GM12878 (cell line): ENCODE measurements around the gene OR8G5. TPM values are rescaled to one million over a fixed set of nuclear protein-coding genes. Genes with fewer than 3 reads are reported as not detected.
A peak's percentile ranks its signal among the peaks of the same experiment; 100 is the strongest.

Experiments
- ATAC-seq: fragments of 200-7000 bp; cut with Tn5 transposase; 3 replicates; pipeline ENCODE4 v1.9.1; 2020; ENCODE audit warnings: mild to moderate bottlenecking, moderate library complexity
- BruUV-seq: library from RNA; stranded (reverse); fragments of 400-500 nt; replicated peaks from 2 replicates; lab custom pipeline; 2021; lab: Mats Ljungman, UMichigan
- CTCF ChIA-PET: fragments of 300-600 bp; sonication (Branson Sonifier 250); formaldehyde crosslinking; extraction: SDS; loops from one replicate; lab custom pipeline; 2021; ENCODE audit warnings: inconsistent platforms; lab: Yijun Ruan, JAX
- POLR2A ChIA-PET: fragments of 350-600 bp; formaldehyde crosslinking; extraction: SDS; loops from one replicate; lab custom pipeline; 2021; ENCODE audit warnings: inconsistent platforms; lab: Charles Lee
- RAD21 ChIA-PET: fragments of 300-600 bp; sonication (Branson Sonifier 250); formaldehyde crosslinking; loops from one replicate; lab custom pipeline; 2023; ENCODE audit warnings: antibody characterized with exemption; ENCODE audit not compliant: unreplicated experiment; lab: Charles Lee
- SMC1A ChIA-PET: fragments of 300-600 bp; sonication (Branson Sonifier 250); formaldehyde crosslinking; loops from one replicate; lab custom pipeline; 2023; ENCODE audit not compliant: unreplicated experiment, uncharacterized antibody; lab: Charles Lee
- DNase-seq: peaks from one replicate; pipeline ENCODE4 v3.0.0-alpha.2; 2011; ENCODE audit warnings: low read depth, low spot score
- FAIRE-seq: peaks from 3 replicates; lab custom pipeline; 2011; peaks lifted over from hg19 to GRCh38; lab: Jason Lieb, UNC
- H2AFZ ChIP-seq: 2 replicates; pipeline ENCODE4 v1.6.0; 2011; ENCODE audit warnings: low read depth, low read length, control low read depth; ENCODE audit not compliant: control insufficient read depth
- H3K27ac ChIP-seq: 2 replicates; pipeline ENCODE4 v1.5.1; 2011; ENCODE audit warnings: control low read depth; ENCODE audit not compliant: control insufficient read depth, insufficient read depth
- H3K27me3 ChIP-seq, 2 experiments: replicated peaks in 1 of 2; 2 replicates each; pipeline versions ENCODE4 v1.6.0 to v1.6.1; 2011; ENCODE audit warnings: low read length in 1 of 2; ENCODE audit not compliant: control insufficient read depth in 2 of 2, insufficient read depth in 2 of 2
- H3K36me3 ChIP-seq, 2 experiments: 2 replicates each; pipeline ENCODE4 v1.5.1; 2011; ENCODE audit warnings: low read length in 1 of 2; ENCODE audit not compliant: control insufficient read depth in 2 of 2, insufficient read depth in 2 of 2
- H3K4me1 ChIP-seq: 2 replicates; pipeline ENCODE4 v1.6.1; 2011; ENCODE audit warnings: mild to moderate bottlenecking, low read length, moderate library complexity, mixed read lengths; ENCODE audit not compliant: control insufficient read depth, insufficient read depth
- H3K4me2 ChIP-seq: 2 replicates; pipeline ENCODE4 v1.6.0; 2011; ENCODE audit warnings: control low read depth; ENCODE audit not compliant: control insufficient read depth, insufficient read depth
- H3K4me3 ChIP-seq: fragments of 200-600 bp; sonication (generic); 2 replicates; pipeline ENCODE4 v1.5.1; 2016
- H3K79me2 ChIP-seq: 2 replicates; pipeline ENCODE4 v1.6.0; 2011; ENCODE audit warnings: low read length; ENCODE audit not compliant: control insufficient read depth, insufficient read depth
- H3K9ac ChIP-seq: 2 replicates; pipeline ENCODE4 v1.8.0; 2011; ENCODE audit warnings: low read length, control low read depth, mixed read lengths; ENCODE audit not compliant: control insufficient read depth, insufficient read depth
- H3K9me3 ChIP-seq: replicated peaks from 3 replicates; pipeline ENCODE4 v1.5.1; 2011; ENCODE audit warnings: mild to moderate bottlenecking, low read length; ENCODE audit not compliant: control insufficient read depth, insufficient read depth
- H4K20me1 ChIP-seq: 2 replicates; pipeline ENCODE4 v1.6.0; 2011; ENCODE audit not compliant: control insufficient read depth, insufficient read depth
- ATF3 ChIP-seq: IDR thresholded peaks from 2 replicates; pipeline ENCODE4 v1.6.1; 2011; ENCODE audit warnings: low read depth, mild to moderate bottlenecking, low read length, moderate library complexity, borderline replicate concordance; ENCODE audit errors: extremely low read depth
- BRCA1 ChIP-seq: IDR thresholded peaks from 2 replicates; pipeline ENCODE4 v1.6.1; 2011; ENCODE audit warnings: low read depth, low read length, improper control_type of control experiment
- EED ChIP-seq: sonication (generic); IDR thresholded peaks from 2 replicates; pipeline ENCODE4 v1.6.1; 2016; ENCODE audit warnings: antibody characterized with exemption, low read depth
- ESRRA ChIP-seq: IDR thresholded peaks from 2 replicates; pipeline ENCODE4 v1.6.1; 2012; ENCODE audit warnings: mild to moderate bottlenecking, low read length, improper control_type of control experiment
- FOXM1 ChIP-seq: IDR thresholded peaks from 2 replicates; pipeline ENCODE4 v1.6.1; 2012; ENCODE audit warnings: low read depth, mild to moderate bottlenecking, inconsistent platforms, low read length, moderate library complexity
- GABPA ChIP-seq: IDR thresholded peaks from 2 replicates; pipeline ENCODE4 v1.6.1; 2014; ENCODE audit warnings: antibody characterized with exemption, low read depth, mild to moderate bottlenecking, inconsistent platforms
- JUNB ChIP-seq: IDR thresholded peaks from 2 replicates; pipeline ENCODE4 v1.6.1; 2016; ENCODE audit warnings: antibody characterized with exemption, mild to moderate bottlenecking
- NBN ChIP-seq: fragments of 450-650 bp; IDR thresholded peaks from 2 replicates; pipeline ENCODE4 v1.6.1; 2016
- NFXL1 ChIP-seq: fragments of 450-650 bp; IDR thresholded peaks from 2 replicates; pipeline ENCODE4 v1.6.1; 2017; ENCODE audit warnings: antibody characterized with exemption, mild to moderate bottlenecking, borderline replicate concordance
- PAX5 ChIP-seq: IDR thresholded peaks from 2 replicates; pipeline ENCODE4 v1.6.1; 2011; ENCODE audit warnings: low read depth, low read length, borderline replicate concordance
- PAX8 ChIP-seq: fragments of 450-650 bp; IDR thresholded peaks from 2 replicates; pipeline ENCODE4 v1.6.1; 2017; ENCODE audit warnings: mild to moderate bottlenecking, moderate library complexity
- PKNOX1 ChIP-seq: fragments of 450-650 bp; IDR thresholded peaks from 2 replicates; pipeline ENCODE4 v1.6.1; 2016; ENCODE audit warnings: mild to moderate bottlenecking
- RAD21 ChIP-seq: IDR thresholded peaks from 2 replicates; pipeline ENCODE4 v1.6.1; 2011; ENCODE audit warnings: mild to moderate bottlenecking, low read depth, low read length, moderate library complexity; ENCODE audit not compliant: insufficient read depth
- SIX5 ChIP-seq: IDR thresholded peaks from 2 replicates; pipeline ENCODE4 v1.6.1; 2011; ENCODE audit warnings: mild to moderate bottlenecking, low read depth, low read length, moderate library complexity; ENCODE audit not compliant: severe bottlenecking
- SKIL ChIP-seq: fragments of 450-650 bp; IDR thresholded peaks from 2 replicates; pipeline ENCODE4 v1.6.1; 2017; ENCODE audit warnings: mild to moderate bottlenecking, low read depth, inconsistent platforms; ENCODE audit not compliant: poor library complexity, severe bottlenecking
- SUPT20H ChIP-seq: IDR thresholded peaks from 2 replicates; pipeline ENCODE4 v1.6.1; 2011; ENCODE audit warnings: low read depth, mild to moderate bottlenecking, low read length, moderate library complexity, borderline replicate concordance; ENCODE audit not compliant: control insufficient read depth
- ZNF217 ChIP-seq: fragments of 450-650 bp; IDR thresholded peaks from 2 replicates; pipeline ENCODE4 v1.6.1; 2017; ENCODE audit warnings: antibody characterized with exemption, mild to moderate bottlenecking
- ZNF622 ChIP-seq: fragments of 450-650 bp; IDR thresholded peaks from 2 replicates; pipeline ENCODE4 v1.6.1; 2017; ENCODE audit warnings: mild to moderate bottlenecking, inconsistent platforms
- WGBS: methylation state at CpG from one replicate; pipeline ENCODE4 v1.1.6; 2016; ENCODE audit warnings: low lambda C conversion rate; ENCODE audit not compliant: insufficient replicate concordance, insufficient coverage; ENCODE audit errors: missing lambda C conversion rate; 5-methylcytosine and 5-hydroxymethylcytosine counted together
- in situ Hi-C: fragments of 300-500 bp; cut with MboI; formaldehyde crosslinking; loops from 9 replicates; pipeline ENCODE4 v1.14.3; 2018; ENCODE audit warnings: mixed read lengths
- intact Hi-C: fragments of 100-400 bp; cut with micrococcal nuclease; formaldehyde crosslinking; loops from one replicate; pipeline ENCODE4 v1.14.2; 2022; ENCODE audit not compliant: unreplicated experiment
- polyA plus RNA-seq, 11 experiments: library from polyadenylated mRNA; depleted of rRNA in 4 of 11; unstranded in 6 of 11; stranded (reverse) in 5 of 11; fragments of >200 nt; fragmentation: Nextera tagmentation in 4 of 11; fragmentation: Illumina TruSeq in 1 of 11; extraction: Ambion mirVana in 4 of 11; extraction: Trizol in 1 of 11; gene quantifications; 1 replicate in 1 of 11; 2 replicates in 10 of 11; pipeline versions ENCODE4 v1.2.1 to v1.2.3, GENCODE V29; 2011 to 2016; ENCODE audit warnings: inconsistent platforms in 2 of 11, missing spikeins in 2 of 11, low read depth in 1 of 11
- total RNA-seq, 4 experiments: library from RNA; depleted of rRNA in 3 of 4; stranded (reverse); fragments of >200 nt in 3 of 4; fragmentation: Illumina TruSeq in 1 of 4; extraction: Trizol in 1 of 4; gene quantifications; 2 replicates each; pipeline versions ENCODE4 v1.2.1 to v1.2.3, GENCODE V29; 2013 to 2021

Gene OR8G5
- total and polyA plus RNA-seq, 10 of the 15 experiments (the other 5 are each of a cell fraction or from before 2014, with no cell fraction given): not detected

- WGBS: 2% methylated on average over 3 of the region's 3 CpGs
- Histone ChIP-seq H2AFZ (no peak overlapping the region), H4K20me1 (no peaks in the 10 kb centered on the region), H3K27ac (no peak overlapping the region), H3K4me2 (no peak overlapping the region), H3K27me3 (no peaks in the 10 kb centered on the region), H3K36me3 (no peaks in the 10 kb centered on the region), H3K9me3 (no peaks in the 10 kb centered on the region), H3K4me3 (no peak overlapping the region), H3K4me1 (no peaks in the 10 kb centered on the region), H3K9ac (no peak overlapping the region), H3K79me2 (no peaks in the 10 kb centered on the region)
- BruUV-seq: no TSS peak
- ChIA-PET POLR2A (no interaction called here), SMC1A (no interaction called here), RAD21 (no interaction called here), CTCF (no interaction called here)
- no peak for TF ChIP-seq NFXL1
- no peak for TF ChIP-seq SUPT20H
- TF ChIP-seq ATF3: no peak
- no peak for TF ChIP-seq PAX8
- TF ChIP-seq ESRRA: no peak
- no peak for TF ChIP-seq SIX5
- 0 out of 2 replicates have a peak, but pooled peaks have one; percentile 8 for TF ChIP-seq RAD21
- DNase-seq: no peak
- peak; percentile 36; the same call in 1 of the 3 replicates for ATAC-seq
- intact Hi-C loops (no loop called here), in situ Hi-C loops (no loop called here)
- FAIRE-seq: no peak
Measured at GRCh38 chr11:124277804-124278203, 21.6 kb downstream of the OR8G5 start.

GRCh38 chr11:124278261-124278660, 22.1 kb downstream of the OR8G5 start:
- no TSS peak for BruUV-seq
- 0% methylated on average over 2 of the region's 2 CpGs for WGBS
- in situ Hi-C loops: no loop called here
- ChIA-PET CTCF (no interaction called here), RAD21 (no interaction called here), SMC1A (no interaction called here), POLR2A (no interaction called here)
- no peaks in the 10 kb centered on the region for H4K20me1 ChIP-seq
- DNase-seq (no peak), FAIRE-seq (no peak), ATAC-seq (no peak)
- H3K27me3 ChIP-seq: no peaks in the 10 kb centered on the region
- no peaks in the 10 kb centered on the region for H3K79me2 ChIP-seq
- H3K9me3 ChIP-seq: no peaks in the 10 kb centered on the region
- no peak overlapping the region for H3K9ac ChIP-seq
- H3K27ac ChIP-seq: no peak overlapping the region
- H3K36me3 ChIP-seq: no peaks in the 10 kb centered on the region
- intact Hi-C loops: no loop called here
- H3K4me3 ChIP-seq: no peak overlapping the region
- H3K4me1 ChIP-seq: no peaks in the 10 kb centered on the region
- no peak overlapping the region for H3K4me2 ChIP-seq
- no peak overlapping the region for H2AFZ ChIP-seq
- TF ChIP-seq PAX5: no peak
- TF ChIP-seq JUNB: no peak
- TF ChIP-seq ZNF622: no peak
- no peak for TF ChIP-seq GABPA
- TF ChIP-seq SKIL: no peak
- no peak for TF ChIP-seq BRCA1
- no peak for TF ChIP-seq ZNF217
- TF ChIP-seq NBN: no peak
- TF ChIP-seq EED: no peak
- no peak for TF ChIP-seq PKNOX1
- TF ChIP-seq FOXM1: no peak
